ENCODE results near the gene JAK3.
"Not testable (repeated sequence)": the region's sequence is repeated elsewhere in the genome, so short reads cannot be mapped to it uniquely, and the experiment has no call there.

The JAK3 gene

GRCh38 chr19:17812099-17812498, 35.7 kb downstream of the JAK3 start:
- Histone ChIP-seq H3K9ac (ENCODE audit: low read length) (no peak overlapping the region), H3K4me3 (ENCODE audit: low read depth, low read length) (no peak overlapping the region), H3K9me3 (ENCODE audit: control insufficient read depth, insufficient read depth, low read depth, low read length) (no peaks in the 10 kb centered on the region), H3K4me1 (ENCODE audit: control insufficient read depth, insufficient read depth, low read length) (no peaks in the 10 kb centered on the region), H3K27ac (ENCODE audit: low read depth, low read length) (no peak overlapping the region), H3K36me3 (ENCODE audit: control insufficient read depth, insufficient read depth, low read length) (no peaks in the 10 kb centered on the region), H3K27me3 (ENCODE audit: control insufficient read depth, insufficient read depth, low read length) (no peaks in the 10 kb centered on the region)

GRCh38 chr19:17811681-17812080, 36.1 kb downstream of the JAK3 start:
- no peaks in the 10 kb centered on the region for H3K27me3 ChIP-seq (ENCODE audit: control insufficient read depth, insufficient read depth, low read length)
- H3K9me3 ChIP-seq (ENCODE audit: control insufficient read depth, insufficient read depth, low read depth, low read length): no peaks in the 10 kb centered on the region
- no peak overlapping the region for H3K27ac ChIP-seq (ENCODE audit: low read depth, low read length)
- H3K4me3 ChIP-seq (ENCODE audit: low read depth, low read length): no peak overlapping the region
- H3K4me1 ChIP-seq (ENCODE audit: control insufficient read depth, insufficient read depth, low read length): no peaks in the 10 kb centered on the region
- H3K9ac ChIP-seq (ENCODE audit: low read length): no peak overlapping the region
- H3K36me3 ChIP-seq (ENCODE audit: control insufficient read depth, insufficient read depth, low read length): no peaks in the 10 kb centered on the region

DNA sequence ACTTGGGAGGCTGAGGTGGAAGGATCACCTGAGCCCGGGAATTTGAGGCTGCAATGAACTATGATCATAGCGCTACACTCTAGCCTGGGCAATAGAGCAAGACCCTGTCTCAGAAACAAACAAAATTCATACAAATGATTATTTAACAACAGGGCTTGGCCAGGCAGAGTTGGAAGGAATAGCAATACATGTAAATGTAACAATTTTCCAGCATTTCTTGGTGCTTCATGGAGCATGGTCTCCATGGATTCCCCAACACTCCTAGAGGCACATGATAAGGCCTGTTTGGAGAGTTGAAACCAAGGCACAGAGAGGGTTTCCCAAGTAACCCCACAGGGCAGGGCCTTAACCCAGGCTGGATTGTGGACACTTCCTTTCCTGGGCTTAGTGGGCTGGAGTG, 36.7 kb downstream of the JAK3 start:
- H3K27me3 ChIP-seq (ENCODE audit: control insufficient read depth, insufficient read depth, low read length): no peaks in the 10 kb centered on the region
- no peak overlapping the region for H3K9ac ChIP-seq (ENCODE audit: low read length)
- no peaks in the 10 kb centered on the region for H3K4me1 ChIP-seq (ENCODE audit: control insufficient read depth, insufficient read depth, low read length)
- no peak overlapping the region for H3K27ac ChIP-seq (ENCODE audit: low read depth, low read length)
- H3K9me3 ChIP-seq (ENCODE audit: control insufficient read depth, insufficient read depth, low read depth, low read length): no peaks in the 10 kb centered on the region
- no peak overlapping the region for H3K4me3 ChIP-seq (ENCODE audit: low read depth, low read length)
- no peaks in the 10 kb centered on the region for H3K36me3 ChIP-seq (ENCODE audit: control insufficient read depth, insufficient read depth, low read length)

- H3K36me3 ChIP-seq (ENCODE audit: control insufficient read depth, insufficient read depth, low read length): no peaks in the 10 kb centered on the region
- H3K27me3 ChIP-seq (ENCODE audit: control insufficient read depth, insufficient read depth, low read length): no peaks in the 10 kb centered on the region; the same call in 1 of the 2 replicates
- no peak overlapping the region for H3K27ac ChIP-seq (ENCODE audit: low read depth, low read length)
- H3K9me3 ChIP-seq (ENCODE audit: control insufficient read depth, insufficient read depth, low read depth, low read length): no peaks in the 10 kb centered on the region
- H3K4me3 ChIP-seq (ENCODE audit: low read depth, low read length): no peak overlapping the region
- H3K4me1 ChIP-seq (ENCODE audit: control insufficient read depth, insufficient read depth, low read length): no peaks in the 10 kb centered on the region
- H3K9ac ChIP-seq (ENCODE audit: low read length): no peak overlapping the region
Measured at GRCh38 chr19:17807731-17808316, 40.0 kb downstream of the JAK3 start.

DNA sequence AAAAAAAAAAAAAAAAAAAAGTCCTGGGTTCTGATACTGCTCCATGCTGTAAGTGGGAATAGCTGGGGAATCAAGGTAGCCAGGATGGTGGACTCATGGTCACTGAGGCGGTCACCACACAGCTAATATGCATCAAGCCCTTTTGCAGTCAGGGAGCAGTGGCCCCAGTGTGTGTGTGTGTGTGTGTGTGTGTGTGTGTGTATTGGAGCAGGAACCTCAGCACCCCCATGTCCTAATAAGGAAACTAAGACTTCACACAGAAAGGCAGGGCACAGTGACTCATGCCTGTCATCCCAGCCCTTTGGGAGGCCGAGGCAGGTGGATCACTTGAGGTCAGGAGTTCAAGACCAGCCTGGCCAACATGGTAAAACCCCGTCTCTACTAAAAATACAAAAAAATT, 40.8 kb downstream of the JAK3 start:
- no peaks in the 10 kb centered on the region for H3K9me3 ChIP-seq (ENCODE audit: control insufficient read depth, insufficient read depth, low read depth, low read length)
- no peaks in the 10 kb centered on the region for H3K4me1 ChIP-seq (ENCODE audit: control insufficient read depth, insufficient read depth, low read length)
- H3K27ac ChIP-seq (ENCODE audit: low read depth, low read length): no peak overlapping the region
- H3K9ac ChIP-seq (ENCODE audit: low read length): no peak overlapping the region
- H3K36me3 ChIP-seq (ENCODE audit: control insufficient read depth, insufficient read depth, low read length): no peaks in the 10 kb centered on the region
- H3K27me3 ChIP-seq (ENCODE audit: control insufficient read depth, insufficient read depth, low read length): no peaks in the 10 kb centered on the region; the same call in 1 of the 2 replicates
- no peak overlapping the region for H3K4me3 ChIP-seq (ENCODE audit: low read depth, low read length)

DNA sequence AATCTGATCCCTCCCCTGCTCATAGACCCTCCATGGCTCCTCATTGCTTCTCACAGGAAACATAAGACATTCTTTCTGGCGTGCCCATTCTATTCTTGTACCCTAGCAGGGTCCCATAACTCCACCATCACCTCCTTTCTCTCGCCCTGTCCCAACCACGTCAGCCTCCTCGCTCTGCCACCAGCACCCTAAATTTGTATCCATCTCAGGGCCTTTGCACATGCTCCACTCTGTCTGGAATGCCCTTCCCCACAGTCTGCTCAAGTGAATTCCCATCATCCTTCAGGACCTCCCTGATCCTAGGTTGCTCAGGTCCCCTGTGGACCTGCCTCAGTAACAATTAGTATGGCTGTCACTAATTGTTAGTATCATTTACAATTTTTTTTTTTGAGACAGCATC, 42.4 kb downstream of the JAK3 start:
- H3K9ac ChIP-seq (ENCODE audit: low read length): no peak overlapping the region
- H3K4me3 ChIP-seq (ENCODE audit: low read depth, low read length): no peak overlapping the region
- no peaks in the 10 kb centered on the region for H3K4me1 ChIP-seq (ENCODE audit: control insufficient read depth, insufficient read depth, low read length)
- H3K27ac ChIP-seq (ENCODE audit: low read depth, low read length): no peak overlapping the region
- H3K27me3 ChIP-seq (ENCODE audit: control insufficient read depth, insufficient read depth, low read length): no peaks in the 10 kb centered on the region; the same call in 1 of the 2 replicates
- H3K9me3 ChIP-seq (ENCODE audit: control insufficient read depth, insufficient read depth, low read depth, low read length): no peaks in the 10 kb centered on the region
- no peaks in the 10 kb centered on the region for H3K36me3 ChIP-seq (ENCODE audit: control insufficient read depth, insufficient read depth, low read length)

DNA sequence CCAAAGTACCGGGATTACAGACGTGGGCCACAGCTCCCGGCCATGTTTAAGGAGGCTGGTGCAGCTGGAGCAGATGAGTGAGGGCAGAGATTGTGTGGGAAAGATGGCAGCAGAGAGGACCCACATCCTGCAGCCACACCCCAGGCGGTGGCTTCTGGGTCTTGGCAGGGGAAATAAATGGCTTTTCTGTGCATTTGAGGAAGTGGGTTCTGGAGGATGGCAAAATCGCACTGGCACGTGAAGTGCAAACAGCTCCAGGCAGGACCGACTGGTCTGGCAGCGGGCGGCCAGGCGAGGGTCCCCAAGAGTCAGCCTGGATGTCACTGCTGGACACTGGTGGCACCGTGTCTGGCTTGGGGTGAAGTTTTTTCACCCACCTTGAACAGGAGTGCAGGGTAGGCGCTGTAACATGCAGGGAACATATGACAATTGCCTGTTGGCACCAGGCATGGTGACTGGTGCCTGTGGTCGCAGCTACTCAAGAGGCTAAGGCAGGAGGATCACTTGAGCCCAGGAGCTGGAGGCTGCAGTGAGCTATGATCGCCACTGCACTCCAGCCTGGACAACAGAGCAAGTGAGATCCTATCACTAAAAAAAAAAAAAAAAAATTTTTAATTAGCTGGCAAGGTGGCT, 44.4 kb downstream of the JAK3 start:
- Histone ChIP-seq H3K36me3 (ENCODE audit: control insufficient read depth, insufficient read depth, low read length) (no peaks in the 10 kb centered on the region), H3K4me1 (ENCODE audit: control insufficient read depth, insufficient read depth, low read length) (no peaks in the 10 kb centered on the region), H3K9me3 (ENCODE audit: control insufficient read depth, insufficient read depth, low read depth, low read length) (no peaks in the 10 kb centered on the region), H3K9ac (ENCODE audit: low read length) (no peak overlapping the region), H3K27ac (ENCODE audit: low read depth, low read length) (no peak overlapping the region), H3K27me3 (ENCODE audit: control insufficient read depth, insufficient read depth, low read length) (no peaks in the 10 kb centered on the region; the same call in 1 of the 2 replicates), H3K4me3 (ENCODE audit: low read depth, low read length) (no peak overlapping the region)

DNA sequence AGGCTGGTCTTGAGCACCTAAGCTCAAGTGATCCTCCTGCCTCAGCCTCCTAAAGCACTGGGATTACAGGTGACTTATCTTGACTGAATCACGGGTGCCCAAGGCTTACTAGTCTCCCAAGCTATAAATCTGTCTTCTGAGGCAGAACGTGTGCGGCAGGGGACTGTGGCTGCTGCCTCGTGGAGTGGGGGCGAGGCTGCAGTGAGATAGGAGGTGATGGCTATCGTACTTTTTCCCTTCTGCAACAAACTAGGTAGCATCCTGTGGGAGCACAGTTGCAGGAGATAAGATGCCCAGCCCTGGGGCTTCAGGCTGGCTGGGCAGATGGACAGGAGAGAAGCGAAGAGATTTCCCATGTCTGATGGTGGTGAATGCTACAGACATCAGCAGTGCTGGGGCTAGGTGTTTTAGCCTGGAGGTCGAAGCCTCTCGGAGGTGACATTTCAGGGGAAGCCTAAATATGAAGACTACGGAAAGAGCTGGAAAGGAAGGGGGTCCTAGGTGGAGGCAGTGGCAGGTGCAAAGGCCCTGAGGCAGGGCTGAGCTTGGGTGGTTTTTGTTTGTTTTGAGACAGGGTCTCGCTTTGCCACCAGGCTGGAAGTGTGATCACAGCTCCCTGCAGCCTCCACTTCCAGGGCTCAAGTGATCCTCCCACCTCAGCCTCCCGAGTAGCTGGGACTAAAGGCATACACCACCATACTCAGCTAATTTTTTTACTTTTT, 45.5 kb downstream of the JAK3 start:
- Histone ChIP-seq H3K9me3 (ENCODE audit: control insufficient read depth, insufficient read depth, low read depth, low read length) (no peaks in the 10 kb centered on the region), H3K27ac (ENCODE audit: low read depth, low read length) (no peak overlapping the region)

DNA sequence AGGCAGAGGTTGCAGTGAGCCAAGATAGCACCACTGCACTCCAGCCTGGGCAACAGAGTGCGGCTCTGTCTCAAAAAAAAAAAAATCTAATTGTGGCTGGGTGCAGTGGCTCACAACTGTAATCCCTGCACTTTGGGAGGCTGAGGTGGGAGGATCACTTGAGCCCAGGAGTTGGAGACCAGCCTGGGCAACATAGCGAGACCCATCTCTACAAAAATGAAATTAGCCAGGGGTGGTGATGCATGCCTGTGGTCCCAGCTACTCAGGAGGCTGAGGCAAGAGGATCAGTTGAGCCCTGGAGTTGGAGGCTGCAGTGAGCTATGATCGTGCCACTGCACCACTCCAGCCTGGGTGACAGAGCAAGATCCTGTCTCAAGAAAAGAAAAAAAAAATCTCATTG, 49.2 kb downstream of the JAK3 start:
- not testable (repeated sequence) for H3K9me3 ChIP-seq (ENCODE audit: control insufficient read depth, insufficient read depth, low read depth, low read length); H3K4me3 ChIP-seq (ENCODE audit: low read depth, low read length); H3K36me3 ChIP-seq (ENCODE audit: control insufficient read depth, insufficient read depth, low read length); H3K4me1 ChIP-seq (ENCODE audit: control insufficient read depth, insufficient read depth, low read length); H3K27ac ChIP-seq (ENCODE audit: low read depth, low read length); H3K9ac ChIP-seq (ENCODE audit: low read length)
- peaks cover 22% of the 10 kb centered on the region for H3K27me3 ChIP-seq (ENCODE audit: control insufficient read depth, insufficient read depth, low read length)

More for the DNA sequence above, 45.5 kb downstream of the JAK3 start:
- Histone ChIP-seq H3K4me3 (ENCODE audit: low read depth, low read length) (no peak overlapping the region), H3K4me1 (ENCODE audit: control insufficient read depth, insufficient read depth, low read length) (no peaks in the 10 kb centered on the region), H3K9ac (ENCODE audit: low read length) (no peak overlapping the region), H3K27me3 (ENCODE audit: control insufficient read depth, insufficient read depth, low read length) (no peaks in the 10 kb centered on the region; the same call in 1 of the 2 replicates), H3K36me3 (ENCODE audit: control insufficient read depth, insufficient read depth, low read length) (no peaks in the 10 kb centered on the region)

- Histone ChIP-seq H3K9ac (ENCODE audit: low read length) (no peak overlapping the region), H3K9me3 (ENCODE audit: control insufficient read depth, insufficient read depth, low read depth, low read length) (no peaks in the 10 kb centered on the region), H3K36me3 (ENCODE audit: control insufficient read depth, insufficient read depth, low read length) (no peaks in the 10 kb centered on the region), H3K27me3 (ENCODE audit: control insufficient read depth, insufficient read depth, low read length) (peaks cover 22% of the 10 kb centered on the region), H3K27ac (ENCODE audit: low read depth, low read length) (no peak overlapping the region), H3K4me1 (ENCODE audit: control insufficient read depth, insufficient read depth, low read length) (peaks cover 5% of the 10 kb centered on the region; the same call in 1 of the 2 replicates), H3K4me3 (ENCODE audit: low read depth, low read length) (no peak overlapping the region)
Measured at GRCh38 chr19:17797424-17798201, 50.2 kb downstream of the JAK3 start.
